Esophagus squamous epithelium (tissue), 5 donors: ENCODE results near the gene HDAC7. TPM values are rescaled to one million over a fixed set of nuclear protein-coding genes. Genes with fewer than 3 reads are reported as not detected.

Experiments
- DNase-seq: peaks from one replicate; lab custom pipeline; 2025; lab: John Stamatoyannopoulos, UW
- H3K27ac ChIP-seq, 4 donors: fragments of 200-600 bp; sonication (generic); one replicate each; pipeline ENCODE4 v1.5.1; 2016 to 2019; ENCODE audit warnings: mild to moderate bottlenecking in 1 of 4
- H3K27me3 ChIP-seq, 4 donors: fragments of 200-600 bp; sonication (generic); 1 replicate in 3 of 4; 2 replicates in 1 of 4; pipeline versions ENCODE4 v1.5.1 to v1.6.0; 2017 to 2021; ENCODE audit warnings: antibody characterized with exemption in 1 of 4
- H3K36me3 ChIP-seq, 3 donors: fragments of 200-600 bp; sonication (generic); one replicate each; pipeline ENCODE4 v1.5.1; 2016 to 2019
- H3K4me1 ChIP-seq, 3 donors: fragments of 200-600 bp; sonication (generic); one replicate each; pipeline ENCODE4 v1.5.1; 2017 to 2019
- H3K4me3 ChIP-seq, 4 donors: fragments of 200-600 bp; sonication (generic); 1 replicate in 3 of 4; 2 replicates in 1 of 4; pipeline ENCODE4 v1.5.1; 2016 to 2019; ENCODE audit warnings: mild to moderate bottlenecking in 2 of 4, moderate library complexity in 1 of 4
- H3K9me3 ChIP-seq, 3 donors: fragments of 200-600 bp; sonication (generic); one replicate each; pipeline ENCODE4 v1.5.1; 2016 to 2019
- POLR2A ChIP-seq, 4 donors: fragments of 450-650 bp; IDR thresholded peaks; one replicate each; pipeline ENCODE4 v1.6.1; 2017; ENCODE audit warnings: antibody characterized with exemption in 4 of 4, mild to moderate bottlenecking in 4 of 4, moderate library complexity in 3 of 4
- WGBS, 2 donors: methylation state at CpG; one replicate each; pipeline ENCODE4 v1.1.5; 2018; 5-methylcytosine and 5-hydroxymethylcytosine counted together
- intact Hi-C: fragments of 100-400 bp; cut with DNase I; formaldehyde crosslinking; loops from one replicate; pipeline ENCODE4 v1.15.0; 2022
- total RNA-seq, 4 donors: library from RNA; depleted of rRNA; stranded (reverse); fragments of >200 nt; gene quantifications; one replicate each; pipeline ENCODE4 v1.1.0, GENCODE V29; 2016
- TF ChIP-seq, protein P1 (sequence below), 6 experiments: fragments of 450-650 bp in 4 of 6; fragments of 200-600 bp in 2 of 6; sonication (generic) in 2 of 6; IDR thresholded peaks; one replicate each; pipeline ENCODE4 v1.5.1; 2016 to 2019; ENCODE audit warnings: antibody characterized with exemption in 6 of 6, mild to moderate bottlenecking in 4 of 6, moderate library complexity in 4 of 6
- donor health status: DM: yes; HTN: yes; CAD: no.

The HDAC7 gene
- total RNA-seq, 4 donors from 2014 or later: 19.8 to 37.2 (median 24.0) TPM

DNA sequence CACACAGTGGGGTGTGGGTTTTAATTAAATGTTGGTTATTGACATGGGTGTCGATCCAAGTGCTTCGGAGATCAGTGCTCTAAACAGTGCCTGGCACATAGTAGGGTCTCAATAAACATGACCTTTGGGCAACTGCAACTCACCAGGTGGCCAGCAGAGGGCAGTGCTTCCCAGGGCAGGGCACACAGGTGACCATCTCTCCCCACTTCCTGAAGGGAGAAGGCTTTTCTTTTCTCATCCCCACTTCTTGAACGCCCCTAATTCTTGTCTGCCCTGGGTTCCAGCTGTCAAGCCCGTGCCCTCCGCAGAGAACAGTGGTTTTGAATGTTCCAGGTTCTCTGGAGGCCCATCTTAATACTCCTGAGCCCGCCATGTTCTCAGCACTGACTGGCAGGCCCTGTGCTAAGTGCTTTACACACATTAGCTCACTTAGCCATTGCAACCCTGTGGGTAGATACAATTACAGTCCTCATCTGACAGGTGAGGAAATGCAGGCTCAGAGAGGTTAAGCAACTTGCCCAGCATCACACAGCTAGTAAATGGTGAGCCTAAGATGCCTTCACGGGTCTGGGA, 77.4 kb downstream of the HDAC7 start:
- Histone ChIP-seq H3K9me3 (no peaks in the 10 kb centered on the region), H3K36me3 (peaks cover 0 to 19% (median 6%) of the 10 kb centered on the region in 3 donors), H3K27me3 (no peaks in the 10 kb centered on the region), H3K4me3 (no peak overlapping the region), H3K4me1 (peaks cover 30 to 68% (median 33%) of the 10 kb centered on the region in 3 donors), H3K27ac (peak overlapping the region in 1 of 4 donors; percentile 3)
- DNase-seq: no peak
- 56 to 59% methylated on average over 7 of the region's 7 CpGs for WGBS, 2 donors
- intact Hi-C loops: loop anchor here (5.0 to 10.0 kb wide), 2 partner anchors 35 to 92 kb away; no protein-coding TSS in a partner anchor
- TF ChIP-seq POLR2A (IDR thresholded peaks at IDR 0.05): no peak
- TF ChIP-seq, protein P1, sequence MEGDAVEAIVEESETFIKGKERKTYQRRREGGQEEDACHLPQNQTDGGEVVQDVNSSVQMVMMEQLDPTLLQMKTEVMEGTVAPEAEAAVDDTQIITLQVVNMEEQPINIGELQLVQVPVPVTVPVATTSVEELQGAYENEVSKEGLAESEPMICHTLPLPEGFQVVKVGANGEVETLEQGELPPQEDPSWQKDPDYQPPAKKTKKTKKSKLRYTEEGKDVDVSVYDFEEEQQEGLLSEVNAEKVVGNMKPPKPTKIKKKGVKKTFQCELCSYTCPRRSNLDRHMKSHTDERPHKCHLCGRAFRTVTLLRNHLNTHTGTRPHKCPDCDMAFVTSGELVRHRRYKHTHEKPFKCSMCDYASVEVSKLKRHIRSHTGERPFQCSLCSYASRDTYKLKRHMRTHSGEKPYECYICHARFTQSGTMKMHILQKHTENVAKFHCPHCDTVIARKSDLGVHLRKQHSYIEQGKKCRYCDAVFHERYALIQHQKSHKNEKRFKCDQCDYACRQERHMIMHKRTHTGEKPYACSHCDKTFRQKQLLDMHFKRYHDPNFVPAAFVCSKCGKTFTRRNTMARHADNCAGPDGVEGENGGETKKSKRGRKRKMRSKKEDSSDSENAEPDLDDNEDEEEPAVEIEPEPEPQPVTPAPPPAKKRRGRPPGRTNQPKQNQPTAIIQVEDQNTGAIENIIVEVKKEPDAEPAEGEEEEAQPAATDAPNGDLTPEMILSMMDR (IDR thresholded peaks at IDR 0.05): peak; percentile 95 to 99 (median 98)

DNA sequence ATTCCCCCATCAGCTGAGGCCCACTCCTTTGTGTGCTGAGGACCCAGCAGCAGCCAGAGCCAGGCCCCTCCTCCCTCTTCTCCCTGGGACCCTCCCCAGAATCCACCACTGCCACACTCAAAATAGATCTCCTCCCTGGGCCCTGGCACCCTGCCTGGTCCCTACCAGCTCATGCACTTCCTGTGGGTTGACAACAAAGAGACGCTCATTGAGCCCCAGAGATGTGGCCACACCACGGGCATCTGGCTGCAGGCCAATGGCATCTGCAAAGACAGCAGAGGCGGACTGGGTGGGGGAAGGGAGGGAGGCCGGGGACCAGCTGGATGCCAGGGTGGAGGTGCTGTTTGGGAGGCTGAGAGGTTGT, 78.4 kb downstream of the HDAC7 start:
- intact Hi-C loops: loop anchor here (5.0 to 10.0 kb wide), 2 partner anchors 36 to 93 kb away; no protein-coding TSS in a partner anchor
- Histone ChIP-seq H3K9me3 (no peaks in the 10 kb centered on the region), H3K27ac (peak overlapping the region in 3 of 4 donors; percentile 5 to 63 (median 54)), H3K4me1 (peaks cover 38 to 79% (median 41%) of the 10 kb centered on the region in 3 donors), H3K4me3 (no peak overlapping the region), H3K27me3 (no peaks in the 10 kb centered on the region), H3K36me3 (peaks cover 0 to 8% (median 3%) of the 10 kb centered on the region in 3 donors)
- TF ChIP-seq POLR2A (IDR thresholded peaks at IDR 0.05): no peak
- TF ChIP-seq, protein P1 (IDR thresholded peaks at IDR 0.05): no peak
- 0 to 19% methylated on average over 1 to 2 of the region's 4 CpGs for WGBS, 2 donors
- no peak for DNase-seq

DNA sequence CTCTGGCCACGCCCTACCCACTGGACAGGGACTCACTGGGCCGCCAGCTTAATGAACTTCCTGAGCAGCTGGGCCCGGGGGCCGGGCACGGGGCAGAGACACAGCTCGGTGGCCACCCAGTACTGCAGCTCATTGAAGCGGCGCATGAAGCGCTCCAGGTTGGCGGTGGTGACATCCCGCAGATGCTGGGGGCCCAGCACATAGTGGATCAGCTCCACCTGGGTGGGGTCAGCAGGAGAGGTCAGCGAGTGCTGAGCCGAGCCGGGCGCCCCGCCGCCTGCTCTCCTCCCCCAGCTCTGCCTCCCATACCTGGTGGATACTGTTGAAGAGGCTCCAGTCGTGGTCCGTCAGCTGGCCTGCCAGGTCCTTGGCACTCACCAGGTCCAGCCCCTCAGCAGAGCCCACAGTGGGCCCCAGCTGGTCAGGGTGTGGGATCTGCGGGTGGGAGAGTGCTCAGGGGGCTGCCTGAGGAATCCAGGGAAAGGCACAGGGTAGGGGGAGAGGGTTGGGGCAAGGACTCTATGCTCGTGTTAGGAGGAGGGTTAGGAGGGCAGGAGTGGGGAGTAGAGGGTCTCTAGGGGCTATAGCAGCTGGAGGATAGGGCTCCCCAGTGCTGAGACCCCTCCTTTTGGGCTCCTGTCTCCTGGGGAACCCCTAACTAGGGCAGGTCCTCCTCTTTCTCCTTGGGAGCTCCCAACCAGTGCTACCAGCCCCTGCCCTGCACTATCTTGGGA, 78.9 kb downstream of the HDAC7 start:
- Histone ChIP-seq H3K27ac (peak overlapping the region in 3 of 4 donors; percentile 27 to 63 (median 54)), H3K4me3 (no peak overlapping the region), H3K27me3 (no peaks in the 10 kb centered on the region), H3K9me3 (no peaks in the 10 kb centered on the region), H3K4me1 (peaks cover 43 to 84% (median 46%) of the 10 kb centered on the region in 3 donors), H3K36me3 (peaks cover 0 to 7% (median 0%) of the 10 kb centered on the region in 3 donors)
- intact Hi-C loops: loop anchor here (5.0 to 10.0 kb wide), 2 partner anchors 37 to 94 kb away; no protein-coding TSS in a partner anchor
- TF ChIP-seq, protein P1 (IDR thresholded peaks at IDR 0.05): no peak
- no peak for TF ChIP-seq POLR2A (IDR thresholded peaks at IDR 0.05)
- 63 to 75% methylated on average over 6 of the region's 21 CpGs for WGBS, 2 donors
- no peak for DNase-seq

DNA sequence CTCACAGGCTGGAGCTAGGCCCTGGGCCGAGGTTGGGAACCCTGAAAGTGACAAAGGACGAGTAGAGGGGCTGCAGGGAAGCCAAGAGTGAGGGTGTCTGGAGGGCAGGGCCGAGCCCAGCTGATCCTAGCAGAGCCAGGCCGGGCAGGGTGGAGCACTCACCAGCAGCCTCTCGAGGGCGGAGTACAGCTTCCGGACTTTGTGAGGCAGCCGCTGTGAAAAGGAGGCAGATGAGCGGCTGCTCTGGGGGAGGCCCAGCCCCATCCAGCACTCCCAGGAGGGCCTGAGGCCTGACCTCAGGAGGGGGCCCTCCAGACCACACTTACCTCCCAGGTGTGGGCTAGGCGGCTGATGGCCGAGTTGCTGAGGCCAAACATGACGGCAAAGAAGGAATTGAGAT, 79.7 kb downstream of the HDAC7 start:
- peaks cover 0 to 7% (median 0%) of the 10 kb centered on the region in 3 donors for H3K36me3 ChIP-seq
- H3K27ac ChIP-seq: peak overlapping the region in 3 of 4 donors; percentile 27 to 63 (median 54)
- intact Hi-C loops: loop anchor here (5.0 to 10.0 kb wide), 2 partner anchors 37 to 95 kb away; no protein-coding TSS in a partner anchor
- no peak overlapping the region for H3K4me3 ChIP-seq
- no peaks in the 10 kb centered on the region for H3K27me3 ChIP-seq
- H3K4me1 ChIP-seq: peaks cover 45 to 92% (median 54%) of the 10 kb centered on the region in 3 donors
- WGBS, 2 donors: 59 to 60% methylated on average over 6 to 7 of the region's 12 CpGs
- DNase-seq: no peak
- TF ChIP-seq, protein P1 (IDR thresholded peaks at IDR 0.05): no peak
- no peak for TF ChIP-seq POLR2A (IDR thresholded peaks at IDR 0.05)
- no peaks in the 10 kb centered on the region for H3K9me3 ChIP-seq

DNA sequence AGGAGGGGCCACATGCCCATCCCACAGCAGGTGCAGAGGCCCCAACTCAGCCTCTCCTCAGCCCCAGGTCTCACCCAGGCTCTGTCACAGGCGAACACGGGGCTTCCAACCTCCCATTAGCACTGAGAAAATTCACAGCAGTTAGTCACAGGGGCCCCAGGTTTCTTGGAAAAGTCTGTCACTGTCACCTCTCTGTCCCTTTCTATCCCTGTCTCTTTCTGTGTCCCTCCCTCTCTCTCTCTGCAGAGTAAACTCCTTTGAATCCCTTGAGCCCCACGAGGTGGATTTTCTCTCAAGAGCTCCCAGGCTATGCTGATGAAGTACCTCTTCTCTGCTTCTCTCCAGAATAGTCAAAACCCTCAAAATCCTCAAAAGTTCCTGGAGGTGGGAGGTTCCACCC, 80.4 kb downstream of the HDAC7 start:
- TF ChIP-seq, protein P1 (IDR thresholded peaks at IDR 0.05): no peak
- TF ChIP-seq POLR2A (IDR thresholded peaks at IDR 0.05): no peak
- H3K36me3 ChIP-seq: peaks cover 0 to 7% (median 0%) of the 10 kb centered on the region in 3 donors
- intact Hi-C loops: no loop called here
- no peaks in the 10 kb centered on the region for H3K9me3 ChIP-seq
- peak overlapping the region in 2 of 4 donors; percentile 27 to 63 for H3K27ac ChIP-seq
- H3K4me1 ChIP-seq: peaks cover 44 to 93% (median 61%) of the 10 kb centered on the region in 3 donors
- H3K27me3 ChIP-seq: no peaks in the 10 kb centered on the region
- 88 to 96% methylated on average over 3 of the region's 3 CpGs for WGBS, 2 donors
- H3K4me3 ChIP-seq: no peak overlapping the region
- no peak for DNase-seq
